ENCODE measurements around the gene NOLC1. TPM values are rescaled to one million over a fixed set of nuclear protein-coding genes. Genes with fewer than 3 reads are reported as not detected.

NOLC1 gene
- total and polyA plus RNA-seq, 3 experiments from 2014 or later = 76.6 to 330 (median 304) TPM

DNA sequence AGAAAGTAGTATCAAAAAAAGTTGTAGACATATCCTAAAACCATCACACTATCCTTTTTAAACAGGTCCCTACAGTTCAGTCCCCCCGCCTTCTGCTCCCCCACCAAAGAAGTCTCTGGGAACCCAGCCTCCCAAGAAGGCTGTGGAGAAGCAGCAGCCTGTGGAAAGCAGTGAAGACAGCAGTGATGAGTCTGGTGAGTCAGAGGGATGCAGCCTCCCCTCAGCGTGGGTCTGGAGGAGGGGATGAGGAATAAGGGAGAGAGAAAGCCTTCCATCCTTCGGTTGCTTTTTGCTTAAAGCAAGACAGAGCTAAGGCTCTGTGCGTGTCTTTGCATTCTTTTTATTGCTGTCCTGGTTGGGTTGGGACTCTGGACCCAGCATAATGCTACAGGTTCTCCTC, 7.6 kb downstream of the NOLC1 start:
- no peak overlapping the region for H3K4me3 ChIP-seq (ENCODE audit: low read length)
- H3K36me3 Mint-ChIP-seq = peaks cover 13 to 91% (median 18%) of the 10 kb centered on the region in 3 donors
- POLR2A ChIA-PET = no interaction called here
- H3K27me3 ChIP-seq (ENCODE audit: insufficient read depth, low read length, poor library complexity, severe bottlenecking) = no peaks in the 10 kb centered on the region
- H3K36me3 ChIP-seq (ENCODE audit: insufficient read depth, low read length) = peaks cover 69% of the 10 kb centered on the region
- no peaks in the 10 kb centered on the region for H3K9me3 Mint-ChIP-seq
- no peaks in the 10 kb centered on the region for H3K9me3 ChIP-seq (ENCODE audit: low read length)
- H3K4me1 ChIP-seq (ENCODE audit: insufficient read depth, low read length) = no peaks in the 10 kb centered on the region
- peaks cover 12 to 25% (median 18%) of the 10 kb centered on the region in 3 donors for H3K4me1 Mint-ChIP-seq
- no peak overlapping the region for H3K27ac ChIP-seq (ENCODE audit: low read depth, low read length)
- H3K27ac Mint-ChIP-seq = no peak overlapping the region
- H3K27me3 Mint-ChIP-seq = peaks cover 0 to 1% of the 10 kb centered on the region in 2 donors
- H3K4me3 Mint-ChIP-seq = no peak overlapping the region
- no peak for DNase-seq
- CTCF ChIA-PET = interaction anchor here (0.7 to 4.1 kb wide), 3 partner anchors 9 to 27 kb away, joined by 3 to 26 read pairs (median 3); partner anchors contain the start of gene PPRC1

DNA sequence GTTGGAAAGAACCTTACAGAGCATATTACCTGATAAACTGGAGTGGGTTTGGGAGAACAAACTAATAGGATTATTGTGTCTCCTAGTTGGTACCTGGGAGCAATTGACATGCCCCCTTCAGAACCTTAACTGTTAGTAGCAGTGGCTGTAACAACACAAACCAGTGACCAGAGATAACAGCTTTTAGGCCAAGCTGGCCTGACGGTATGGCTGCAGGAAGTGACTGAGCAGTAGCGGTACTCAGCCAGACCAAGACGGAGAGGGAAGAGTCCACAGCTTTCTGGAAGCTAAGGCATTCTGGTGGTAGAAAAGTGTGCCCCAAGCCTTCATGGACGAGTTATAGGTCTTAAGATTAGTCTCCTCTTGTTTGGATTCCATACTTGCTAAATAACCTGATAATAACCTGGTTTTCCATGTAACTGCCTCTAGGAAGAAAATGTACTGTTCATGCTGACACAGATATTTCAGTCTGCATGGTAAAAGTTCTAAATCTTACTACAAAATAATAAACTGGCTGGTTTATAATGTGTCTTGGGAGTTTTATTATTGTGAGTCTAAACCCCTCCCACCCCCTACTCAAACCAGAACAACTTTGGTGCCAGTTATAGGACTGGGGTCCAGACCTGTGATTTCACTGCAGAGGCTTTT, 11.3 kb downstream of the NOLC1 start:
- CTCF ChIA-PET = no interaction called here
- POLR2A ChIA-PET = no interaction called here

DNA sequence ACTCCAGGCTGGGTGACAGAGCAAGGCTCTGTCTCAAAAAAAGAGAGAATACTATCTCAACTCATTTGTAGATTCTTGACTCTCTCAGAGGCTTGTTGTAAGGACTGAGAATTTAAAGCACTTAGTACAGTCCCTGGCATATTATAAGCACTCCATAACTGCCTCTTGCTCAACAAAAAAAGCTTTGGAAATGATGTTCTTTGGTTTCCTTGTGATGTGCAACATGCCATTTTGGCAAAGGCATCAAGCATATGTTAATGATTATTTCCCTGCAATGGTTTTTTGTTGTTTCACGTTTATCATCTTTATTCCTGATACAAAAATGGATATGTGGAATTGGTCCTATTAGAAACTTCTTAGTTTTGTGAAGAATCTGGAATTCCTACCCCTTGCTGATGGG, 15.7 kb downstream of the NOLC1 start:
- H3K27me3 Mint-ChIP-seq = peaks cover 0 to 5% of the 10 kb centered on the region in 2 donors
- CTCF ChIA-PET = interaction anchor here (0.5 to 3.1 kb wide), 5 partner anchors 8 to 185 kb away, joined by 3 to 26 read pairs (median 14); partner anchors contain the start of gene PPRC1

More for the DNA sequence above, 11.3 kb downstream of the NOLC1 start:
- H3K27me3 ChIP-seq (ENCODE audit: insufficient read depth, low read length, poor library complexity, severe bottlenecking) = no peaks in the 10 kb centered on the region
- H3K9me3 ChIP-seq (ENCODE audit: low read length) = no peaks in the 10 kb centered on the region
- H3K4me3 ChIP-seq (ENCODE audit: low read length) = no peak overlapping the region
- Mint-ChIP-seq H3K9me3 (no peaks in the 10 kb centered on the region), H3K27me3 (no peaks in the 10 kb centered on the region), H3K27ac (peak overlapping the region in 1 of 8 donors; percentile 30), H3K4me1 (no peaks in the 10 kb centered on the region), H3K36me3 (peaks cover 7 to 63% (median 14%) of the 10 kb centered on the region in 3 donors), H3K4me3 (no peak overlapping the region)
- no peak overlapping the region for H3K27ac ChIP-seq (ENCODE audit: low read depth, low read length)
- no peak for DNase-seq
- H3K4me1 ChIP-seq (ENCODE audit: insufficient read depth, low read length) = no peaks in the 10 kb centered on the region
- H3K36me3 ChIP-seq (ENCODE audit: insufficient read depth, low read length) = peaks cover 53% of the 10 kb centered on the region

DNA sequence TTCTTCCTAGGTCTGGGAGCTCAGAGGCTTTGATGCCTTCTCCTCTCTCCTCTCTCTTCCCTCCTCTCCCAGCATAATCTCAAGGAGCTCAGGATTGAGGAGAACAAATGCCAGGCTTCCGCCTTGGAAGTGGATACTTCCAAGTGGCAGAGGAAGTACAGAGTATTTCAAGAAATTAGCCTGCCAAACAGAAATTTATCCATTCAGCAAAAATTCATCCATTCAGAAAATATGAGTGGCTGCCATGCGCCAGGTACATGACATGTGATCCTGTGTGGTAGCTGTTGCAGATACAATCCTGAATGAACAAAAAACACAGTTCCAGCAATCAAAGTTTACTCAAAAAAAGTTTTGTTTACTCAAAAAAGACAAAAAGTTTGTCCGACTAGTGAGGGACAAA, 18.4 kb downstream of the NOLC1 start:
- no peak for DNase-seq
- Histone ChIP-seq H3K36me3 (ENCODE audit: insufficient read depth, low read length) (no peaks in the 10 kb centered on the region), H3K9me3 (ENCODE audit: low read length) (no peaks in the 10 kb centered on the region), H3K27me3 (ENCODE audit: insufficient read depth, low read length, poor library complexity, severe bottlenecking) (no peaks in the 10 kb centered on the region), H3K4me3 (ENCODE audit: low read length) (no peak overlapping the region), H3K4me1 (ENCODE audit: insufficient read depth, low read length) (peaks cover 4% of the 10 kb centered on the region), H3K27ac (ENCODE audit: low read depth, low read length) (no peak overlapping the region)
- ChIA-PET POLR2A (no interaction called here), CTCF (interaction anchor here (0.6 to 2.3 kb wide), 11 partner anchors 8 to 470 kb away, joined by 3 to 10 read pairs (median 4); partner anchors contain the start of gene NOLC1)
- Mint-ChIP-seq H3K4me3 (no peak overlapping the region), H3K36me3 (peaks cover 0 to 2% (median 0%) of the 10 kb centered on the region in 3 donors), H3K27ac (no peak overlapping the region), H3K4me1 (peaks cover 6 to 8% (median 7%) of the 10 kb centered on the region in 3 donors), H3K9me3 (no peaks in the 10 kb centered on the region), H3K27me3 (peaks cover 3 to 5% of the 10 kb centered on the region in 2 donors)

More for the DNA sequence above, 15.7 kb downstream of the NOLC1 start:
- no peak for DNase-seq
- Histone ChIP-seq H3K27me3 (ENCODE audit: insufficient read depth, low read length, poor library complexity, severe bottlenecking) (no peaks in the 10 kb centered on the region), H3K27ac (ENCODE audit: low read depth, low read length) (no peak overlapping the region), H3K4me1 (ENCODE audit: insufficient read depth, low read length) (peaks cover 4% of the 10 kb centered on the region), H3K36me3 (ENCODE audit: insufficient read depth, low read length) (peaks cover 9% of the 10 kb centered on the region), H3K4me3 (ENCODE audit: low read length) (no peak overlapping the region), H3K9me3 (ENCODE audit: low read length) (no peaks in the 10 kb centered on the region)
- H3K36me3 Mint-ChIP-seq = peaks cover 0 to 21% (median 6%) of the 10 kb centered on the region in 3 donors
- H3K4me1 Mint-ChIP-seq = peaks cover 6 to 8% (median 7%) of the 10 kb centered on the region in 3 donors
- H3K9me3 Mint-ChIP-seq = no peaks in the 10 kb centered on the region
- no peak overlapping the region for H3K27ac Mint-ChIP-seq
- POLR2A ChIA-PET = no interaction called here
- no peak overlapping the region for H3K4me3 Mint-ChIP-seq

DNA sequence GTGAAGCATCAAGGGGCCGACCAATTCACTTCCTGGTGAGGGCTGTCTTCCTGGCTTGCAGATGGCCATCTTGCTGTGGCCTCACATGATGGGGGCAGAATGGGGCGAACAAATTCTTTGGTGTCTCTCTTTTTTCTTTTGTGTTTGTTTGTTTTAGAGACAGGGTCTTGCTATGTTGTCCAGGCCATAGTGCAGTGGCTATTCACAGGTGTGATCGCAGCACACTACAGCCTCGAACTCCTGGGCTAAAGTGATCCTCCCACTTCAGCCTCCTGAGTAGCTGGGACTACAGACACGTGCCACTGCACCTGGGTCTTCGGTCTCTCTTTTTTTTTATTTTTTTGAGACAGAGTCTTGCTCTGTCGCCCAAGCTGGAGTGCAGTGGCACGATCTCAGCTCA, 20.1 kb downstream of the NOLC1 start:
- Histone ChIP-seq H3K4me1 (ENCODE audit: insufficient read depth, low read length) (peaks cover 4% of the 10 kb centered on the region), H3K27me3 (ENCODE audit: insufficient read depth, low read length, poor library complexity, severe bottlenecking) (no peaks in the 10 kb centered on the region), H3K27ac (ENCODE audit: low read depth, low read length) (no peak overlapping the region), H3K9me3 (ENCODE audit: low read length) (no peaks in the 10 kb centered on the region), H3K4me3 (ENCODE audit: low read length) (no peak overlapping the region), H3K36me3 (ENCODE audit: insufficient read depth, low read length) (no peaks in the 10 kb centered on the region)
- no peak for DNase-seq
- Mint-ChIP-seq H3K4me1 (peaks cover 6 to 8% (median 7%) of the 10 kb centered on the region in 3 donors), H3K4me3 (no peak overlapping the region), H3K27ac (peak overlapping the region in 2 of 8 donors; percentile 27 to 64), H3K9me3 (no peaks in the 10 kb centered on the region), H3K36me3 (no peaks in the 10 kb centered on the region), H3K27me3 (peaks cover 5 to 6% of the 10 kb centered on the region in 2 donors)
- CTCF ChIA-PET = interaction anchor here (0.6 kb wide), 1 partner anchor 336 kb away, joined by 5 read pairs; no protein-coding TSS in a partner anchor
- POLR2A ChIA-PET = no interaction called here

DNA sequence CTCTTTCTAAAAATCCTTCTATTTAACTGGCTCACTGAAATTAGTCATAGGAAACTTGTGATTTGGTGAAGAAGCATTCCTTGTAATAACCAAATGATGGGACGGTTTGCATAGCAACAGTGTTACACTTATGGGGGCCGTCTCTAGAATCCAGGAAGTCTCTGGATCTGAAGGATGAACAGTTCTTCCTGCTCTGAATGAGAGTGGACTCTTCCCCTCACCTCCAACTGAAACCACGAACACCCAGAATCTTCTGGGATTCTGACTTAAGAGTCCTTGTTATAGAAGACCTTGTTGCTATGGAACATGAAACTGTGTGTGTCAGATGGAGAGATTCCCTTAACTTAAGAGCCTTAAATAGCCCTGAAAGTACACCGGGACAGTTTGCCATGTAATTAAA, 23.2 kb downstream of the NOLC1 start:
- H3K4me1 ChIP-seq (ENCODE audit: insufficient read depth, low read length) = no peaks in the 10 kb centered on the region
- no peak overlapping the region for H3K27ac Mint-ChIP-seq
- peaks cover 5 to 16% of the 10 kb centered on the region in 2 donors for H3K27me3 Mint-ChIP-seq
- no peaks in the 10 kb centered on the region for H3K9me3 ChIP-seq (ENCODE audit: low read length)
- DNase-seq = no peak
- H3K27ac ChIP-seq (ENCODE audit: low read depth, low read length) = no peak overlapping the region
- no peaks in the 10 kb centered on the region for H3K9me3 Mint-ChIP-seq
- no peaks in the 10 kb centered on the region for H3K36me3 ChIP-seq (ENCODE audit: insufficient read depth, low read length)
- H3K4me3 ChIP-seq (ENCODE audit: low read length) = no peak overlapping the region
- ChIA-PET POLR2A (no interaction called here), CTCF (no interaction called here)
- H3K36me3 Mint-ChIP-seq = no peaks in the 10 kb centered on the region
- peaks cover 0 to 1% (median 0%) of the 10 kb centered on the region in 3 donors for H3K4me1 Mint-ChIP-seq
- no peak overlapping the region for H3K4me3 Mint-ChIP-seq
- H3K27me3 ChIP-seq (ENCODE audit: insufficient read depth, low read length, poor library complexity, severe bottlenecking) = no peaks in the 10 kb centered on the region

DNA sequence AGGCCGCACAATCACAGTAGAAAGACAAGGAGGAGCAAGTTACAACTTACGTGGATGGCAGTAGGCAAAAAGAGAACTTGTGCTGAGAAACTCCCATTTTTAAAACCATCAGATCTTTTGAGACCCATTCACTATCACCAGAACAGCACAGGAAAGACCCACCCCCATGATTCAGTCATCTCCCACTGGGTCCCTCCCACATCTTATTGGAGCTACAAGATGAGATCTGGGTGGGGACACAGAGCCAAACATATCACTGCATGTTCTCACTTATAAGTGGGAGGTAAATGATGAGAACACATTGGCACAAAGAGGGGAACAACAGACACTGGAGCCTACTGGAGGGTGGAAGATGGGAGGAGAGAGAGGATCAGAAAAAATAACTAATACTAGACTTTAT, 32.4 kb downstream of the NOLC1 start:
- Mint-ChIP-seq H3K27me3 (peaks cover 0 to 5% of the 10 kb centered on the region in 2 donors), H3K4me3 (no peak overlapping the region), H3K36me3 (no peaks in the 10 kb centered on the region), H3K4me1 (peaks cover 10 to 14% (median 13%) of the 10 kb centered on the region in 3 donors), H3K27ac (no peak overlapping the region), H3K9me3 (no peaks in the 10 kb centered on the region)
- H3K9me3 ChIP-seq (ENCODE audit: low read length) = no peaks in the 10 kb centered on the region
- no peak overlapping the region for H3K4me3 ChIP-seq (ENCODE audit: low read length)
- POLR2A ChIA-PET = no interaction called here
- no peaks in the 10 kb centered on the region for H3K36me3 ChIP-seq (ENCODE audit: insufficient read depth, low read length)
- CTCF ChIA-PET = no interaction called here
- DNase-seq = no peak
- H3K4me1 ChIP-seq (ENCODE audit: insufficient read depth, low read length) = peaks cover 14% of the 10 kb centered on the region
- no peaks in the 10 kb centered on the region for H3K27me3 ChIP-seq (ENCODE audit: insufficient read depth, low read length, poor library complexity, severe bottlenecking)
- no peak overlapping the region for H3K27ac ChIP-seq (ENCODE audit: low read depth, low read length)

DNA sequence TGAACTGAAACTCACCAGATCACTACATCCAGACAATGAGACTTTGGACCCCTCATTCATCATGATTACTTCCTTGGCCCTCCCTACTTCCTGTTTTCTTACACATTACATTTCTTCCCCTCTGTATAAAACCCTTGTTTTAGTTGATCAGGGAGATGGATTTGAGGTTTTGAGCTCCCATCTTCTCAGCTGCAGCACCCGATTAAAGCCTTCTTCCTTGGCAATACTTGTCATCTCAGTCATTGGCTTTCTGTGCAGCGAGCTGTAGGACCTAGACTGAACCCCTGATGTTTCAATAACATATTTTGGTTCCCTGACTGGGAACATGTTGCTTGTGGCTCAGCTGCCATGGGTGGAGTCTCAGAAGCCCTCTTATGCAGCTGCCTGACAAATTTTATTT, 33.1 kb downstream of the NOLC1 start:
- DNase-seq = no peak
- Mint-ChIP-seq H3K27ac (no peak overlapping the region), H3K36me3 (no peaks in the 10 kb centered on the region), H3K9me3 (no peaks in the 10 kb centered on the region), H3K4me3 (no peak overlapping the region), H3K4me1 (peaks cover 10 to 14% (median 13%) of the 10 kb centered on the region in 3 donors), H3K27me3 (peaks cover 0 to 5% of the 10 kb centered on the region in 2 donors)
- Histone ChIP-seq H3K36me3 (ENCODE audit: insufficient read depth, low read length) (no peaks in the 10 kb centered on the region), H3K4me3 (ENCODE audit: low read length) (no peak overlapping the region), H3K9me3 (ENCODE audit: low read length) (no peaks in the 10 kb centered on the region), H3K4me1 (ENCODE audit: insufficient read depth, low read length) (peaks cover 17% of the 10 kb centered on the region), H3K27me3 (ENCODE audit: insufficient read depth, low read length, poor library complexity, severe bottlenecking) (no peaks in the 10 kb centered on the region), H3K27ac (ENCODE audit: low read depth, low read length) (no peak overlapping the region)
- POLR2A ChIA-PET = interaction anchor here (0.6 kb wide), 1 partner anchor 26 kb away, joined by 6 read pairs; no protein-coding TSS in a partner anchor
- CTCF ChIA-PET = no interaction called here

Measured in CD8-positive, alpha-beta memory T cell (primary cell).